Measurements from ENCODE around the gene GAS2. TPM values are rescaled to one million over a fixed set of nuclear protein-coding genes. Genes with fewer than 3 reads are reported as not detected.

The GAS2 gene
- total and polyA plus RNA-seq, 2 donors (not counting 1 experiment from before 2014, with no cell fraction given): 2.5 to 6.5 TPM

DNA sequence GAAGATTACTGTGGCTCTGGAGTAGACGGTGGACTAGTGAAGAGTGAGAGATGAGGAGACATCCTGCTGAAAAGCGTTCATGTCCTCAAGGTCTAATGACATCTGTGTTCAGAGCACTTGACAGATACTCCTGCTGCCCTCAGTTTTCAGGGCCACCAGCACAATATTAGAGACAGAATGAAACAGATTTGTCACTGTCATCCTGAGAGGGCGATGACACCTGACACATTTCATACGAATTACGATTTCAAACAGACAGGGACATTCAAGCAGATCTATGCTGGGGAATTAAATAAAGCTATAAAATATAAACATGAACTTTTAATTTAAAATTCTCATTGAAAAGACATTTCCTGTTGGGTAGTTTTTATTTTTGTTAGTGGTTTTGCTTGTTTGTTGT is 134.1 kb downstream of the GAS2 start:
- 100% methylated on average over 1 of the region's 5 CpGs for WGBS (ENCODE audit: insufficient coverage)
- H3K27me3 Mint-ChIP-seq: peaks cover 12% of the 10 kb centered on the region
- POLR2A ChIA-PET: no interaction called here
- no peaks in the 10 kb centered on the region for H3K4me1 Mint-ChIP-seq
- CTCF ChIA-PET: no interaction called here
- H3K27ac Mint-ChIP-seq: no peak overlapping the region
- ATAC-seq (ENCODE audit: low read depth): no peak
- Histone ChIP-seq H3K9ac (ENCODE audit: low read length) (no peak overlapping the region), H4K20me1 (ENCODE audit: control insufficient read depth, insufficient read depth, low read length, poor library complexity, severe bottlenecking) (no peaks in the 10 kb centered on the region), H2AFZ (ENCODE audit: insufficient read depth, low read depth, low read length, poor library complexity, severe bottlenecking) (no peak overlapping the region), H3K4me1 (ENCODE audit: control insufficient read depth in 2 of 2, insufficient read depth in 2 of 2, low read length in 2 of 2) (no peaks in the 10 kb centered on the region), H3K4me3 (ENCODE audit: control extremely low read depth in 1 of 5, extremely low read depth in 1 of 5, insufficient read depth in 1 of 5, low read depth in 2 of 5, low read length in 4 of 5) (no peak overlapping the region), H3K36me3 (replicated peaks in 1 of 2; ENCODE audit: control extremely low read depth in 1 of 2, control insufficient read depth in 1 of 2, extremely low read depth in 1 of 2, insufficient read depth in 2 of 2, low read length in 1 of 2) (no peaks in the 10 kb centered on the region), H3K9me3 (ENCODE audit: control extremely low read depth in 1 of 3, control insufficient read depth in 2 of 3, insufficient read depth in 1 of 3, low read length in 2 of 3) (no peaks in the 10 kb centered on the region), H3K27ac (ENCODE audit: low read length in 2 of 2) (no peak overlapping the region), H3K79me2 (ENCODE audit: control insufficient read depth, insufficient read depth, low read length) (no peaks in the 10 kb centered on the region), H3K27me3 (replicated peaks in 1 of 4; ENCODE audit: control extremely low read depth in 1 of 4, control insufficient read depth in 3 of 4, insufficient read depth in 4 of 4, low read length in 3 of 4) (peaks cover 0 to 6% (median 0%) of the 10 kb centered on the region in 4 experiments), H3K4me2 (replicated peaks; ENCODE audit: low read depth, low read length, poor library complexity, severe bottlenecking) (no peak overlapping the region)
- no peaks in the 10 kb centered on the region for H3K9me3 Mint-ChIP-seq (ENCODE audit: insufficient read depth)
- H3K4me3 Mint-ChIP-seq: no peak overlapping the region
- intact Hi-C loops (cut with micrococcal nuclease): no loop called here
- TF ChIP-seq, protein P1, sequence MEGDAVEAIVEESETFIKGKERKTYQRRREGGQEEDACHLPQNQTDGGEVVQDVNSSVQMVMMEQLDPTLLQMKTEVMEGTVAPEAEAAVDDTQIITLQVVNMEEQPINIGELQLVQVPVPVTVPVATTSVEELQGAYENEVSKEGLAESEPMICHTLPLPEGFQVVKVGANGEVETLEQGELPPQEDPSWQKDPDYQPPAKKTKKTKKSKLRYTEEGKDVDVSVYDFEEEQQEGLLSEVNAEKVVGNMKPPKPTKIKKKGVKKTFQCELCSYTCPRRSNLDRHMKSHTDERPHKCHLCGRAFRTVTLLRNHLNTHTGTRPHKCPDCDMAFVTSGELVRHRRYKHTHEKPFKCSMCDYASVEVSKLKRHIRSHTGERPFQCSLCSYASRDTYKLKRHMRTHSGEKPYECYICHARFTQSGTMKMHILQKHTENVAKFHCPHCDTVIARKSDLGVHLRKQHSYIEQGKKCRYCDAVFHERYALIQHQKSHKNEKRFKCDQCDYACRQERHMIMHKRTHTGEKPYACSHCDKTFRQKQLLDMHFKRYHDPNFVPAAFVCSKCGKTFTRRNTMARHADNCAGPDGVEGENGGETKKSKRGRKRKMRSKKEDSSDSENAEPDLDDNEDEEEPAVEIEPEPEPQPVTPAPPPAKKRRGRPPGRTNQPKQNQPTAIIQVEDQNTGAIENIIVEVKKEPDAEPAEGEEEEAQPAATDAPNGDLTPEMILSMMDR (IDR thresholded peaks at IDR 0.05): no peak
- DNase-seq: no peak

DNA sequence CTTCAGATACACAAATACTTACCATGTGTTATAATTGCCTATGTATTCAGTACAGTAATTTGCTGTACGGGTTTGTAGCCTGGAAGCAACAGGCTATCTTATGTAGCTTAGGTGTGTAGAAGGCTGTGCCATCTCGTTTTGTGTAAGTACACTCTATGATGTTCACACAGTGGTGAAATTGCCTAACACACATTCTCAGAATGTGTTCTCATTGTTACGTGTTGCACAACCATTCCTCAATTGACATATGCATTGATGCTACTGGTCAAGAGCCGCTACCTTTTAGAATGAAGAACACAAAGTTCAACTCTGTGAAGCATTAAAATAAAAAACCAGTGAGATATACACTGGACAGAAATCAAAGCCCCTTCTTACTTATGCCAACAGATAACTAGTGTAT is 136.4 kb downstream of the GAS2 start:
- ChIA-PET POLR2A (no interaction called here), CTCF (interaction anchor here (1.0 kb wide), 1 partner anchor 15 kb away, joined by 4 read pairs; no protein-coding TSS in a partner anchor)
- Mint-ChIP-seq H3K9me3 (ENCODE audit: insufficient read depth) (no peaks in the 10 kb centered on the region), H3K4me3 (no peak overlapping the region), H3K27ac (no peak overlapping the region), H3K27me3 (peaks cover 9% of the 10 kb centered on the region), H3K4me1 (peaks cover 6% of the 10 kb centered on the region)
- Histone ChIP-seq H3K79me2 (ENCODE audit: control insufficient read depth, insufficient read depth, low read length) (no peaks in the 10 kb centered on the region), H2AFZ (ENCODE audit: insufficient read depth, low read depth, low read length, poor library complexity, severe bottlenecking) (no peak overlapping the region), H3K4me2 (replicated peaks; ENCODE audit: low read depth, low read length, poor library complexity, severe bottlenecking) (no peak overlapping the region), H3K4me1 (ENCODE audit: control insufficient read depth in 2 of 2, insufficient read depth in 2 of 2, low read length in 2 of 2) (peaks cover 0 to 7% of the 10 kb centered on the region in 2 donors), H4K20me1 (ENCODE audit: control insufficient read depth, insufficient read depth, low read length, poor library complexity, severe bottlenecking) (no peaks in the 10 kb centered on the region), H3K9ac (ENCODE audit: low read length) (no peak overlapping the region), H3K9me3 (ENCODE audit: control extremely low read depth in 1 of 3, control insufficient read depth in 2 of 3, insufficient read depth in 1 of 3, low read length in 2 of 3) (no peaks in the 10 kb centered on the region), H3K4me3 (ENCODE audit: control extremely low read depth in 1 of 5, extremely low read depth in 1 of 5, insufficient read depth in 1 of 5, low read depth in 2 of 5, low read length in 4 of 5) (no peak overlapping the region), H3K27ac (ENCODE audit: low read length in 2 of 2) (no peak overlapping the region), H3K27me3 (replicated peaks in 1 of 4; ENCODE audit: control extremely low read depth in 1 of 4, control insufficient read depth in 3 of 4, insufficient read depth in 4 of 4, low read length in 3 of 4) (peaks cover 0 to 6% (median 0%) of the 10 kb centered on the region in 4 experiments), H3K36me3 (replicated peaks in 1 of 2; ENCODE audit: control extremely low read depth in 1 of 2, control insufficient read depth in 1 of 2, extremely low read depth in 1 of 2, insufficient read depth in 2 of 2, low read length in 1 of 2) (no peaks in the 10 kb centered on the region)
- DNase-seq (no peak), ATAC-seq (ENCODE audit: low read depth) (no peak)
- intact Hi-C loops (cut with micrococcal nuclease): no loop called here
- WGBS (ENCODE audit: insufficient coverage): no CpG with 5 or more reads among the region's 4 CpGs
- no peak for TF ChIP-seq EZH2 (IDR thresholded peaks at IDR 0.05; ENCODE audit: borderline replicate concordance, insufficient read depth, low read depth, low read length, poor library complexity, severe bottlenecking)
- TF ChIP-seq, protein P1 (IDR thresholded peaks at IDR 0.05): no peak

All from B cell (primary cell).